Stomach (tissue), 9 donors: ENCODE results near the gene NPFF. TPM values are rescaled to one million over a fixed set of nuclear protein-coding genes. Genes with fewer than 3 reads are reported as not detected.
A peak's percentile ranks its signal among the peaks of the same experiment; 100 is the strongest.

Experiments
- DNase-seq, 2 donors: peaks; one replicate each; pipeline versions ENCODE4 v3.0.0 to v3.0.0-alpha.2; 2013 to 2019
- H3K27ac ChIP-seq, 5 donors: fragments of 200-600 bp in 4 of 5; sonication (generic) in 4 of 5; one replicate each; pipeline ENCODE4 v1.5.1; 2013 to 2019; ENCODE audit warnings: mild to moderate bottlenecking in 1 of 5, moderate library complexity in 1 of 5
- H3K27me3 ChIP-seq, 3 donors: fragments of 200-600 bp; sonication (generic); one replicate each; pipeline ENCODE4 v1.5.1; 2017 to 2019; ENCODE audit warnings: mixed run types in 1 of 3
- H3K36me3 ChIP-seq, 4 donors: fragments of 200-600 bp; sonication (generic); 1 replicate in 3 of 4; 2 replicates in 1 of 4; pipeline ENCODE4 v1.5.1; 2016 to 2019
- H3K4me1 ChIP-seq, 4 donors: fragments of 200-600 bp; sonication (generic); one replicate each; pipeline ENCODE4 v1.5.1; 2016 to 2019
- H3K4me3 ChIP-seq, 4 donors: fragments of 200-600 bp; sonication (generic) in 3 of 4; one replicate each; pipeline ENCODE4 v1.5.1; 2016 to 2019; ENCODE audit warnings: mild to moderate bottlenecking in 1 of 4
- H3K9me3 ChIP-seq, 4 donors: fragments of 200-600 bp; sonication (generic); one replicate each; pipeline ENCODE4 v1.5.1; 2016 to 2019
- EP300 ChIP-seq: sonication (generic); formaldehyde crosslinking; IDR thresholded peaks from one replicate; pipeline ENCODE4 v1.6.1; 2017; ENCODE audit warnings: antibody characterized with exemption
- POLR2A ChIP-seq, 4 donors: fragments of 450-650 bp; IDR thresholded peaks; one replicate each; pipeline ENCODE4 v1.6.1; 2016; ENCODE audit warnings: antibody characterized with exemption in 4 of 4, control low read depth in 2 of 4, mild to moderate bottlenecking in 1 of 4, moderate library complexity in 1 of 4
- POLR2AphosphoS5 ChIP-seq, 3 donors: sonication (generic); formaldehyde crosslinking; IDR thresholded peaks; one replicate each; pipeline ENCODE4 v1.6.1; 2016; ENCODE audit warnings: antibody characterized with exemption in 3 of 3
- WGBS, 5 donors: extraction: QIAGEN DNeasy Blood & Tissue Kit in 3 of 5; methylation state at CpG; one replicate each; pipeline versions ENCODE4 v1.1.5 to v1.1.7; 2013 to 2018; 5-methylcytosine and 5-hydroxymethylcytosine counted together
- intact Hi-C: fragments of 100-400 bp; cut with DNase I; formaldehyde crosslinking; loops from one replicate; pipeline ENCODE4 v1.15.1; 2023; ENCODE audit warnings: low total_unique reads
- polyA plus RNA-seq, 3 donors: library from polyadenylated mRNA; stranded (reverse); fragments of 200-250 nt; gene quantifications; one replicate each; pipeline ENCODE4 v1.2.3, GENCODE V29; 2013
- total RNA-seq, 5 donors: library from RNA; depleted of rRNA; stranded (reverse); fragments of >200 nt; gene quantifications; one replicate each; pipeline versions ENCODE4 v1.1.0 to v1.2.3, GENCODE V29; 2014 to 2016
- TF ChIP-seq, protein P1 (sequence below), 7 experiments: fragments of 450-650 bp in 4 of 7; fragments of 200-600 bp in 3 of 7; sonication (generic) in 3 of 7; IDR thresholded peaks; one replicate each; pipeline ENCODE4 v1.5.1; 2016 to 2019; ENCODE audit warnings: antibody characterized with exemption in 7 of 7, control low read depth in 2 of 7, mild to moderate bottlenecking in 1 of 7
- donor health status: healthy with polysubstance abuse.
- donor health status: Bipolar disorder and iron deficiency.
- donor health status: healthy.

The NPFF gene
- total and polyA plus RNA-seq, 8 donors, result not detected

DNA sequence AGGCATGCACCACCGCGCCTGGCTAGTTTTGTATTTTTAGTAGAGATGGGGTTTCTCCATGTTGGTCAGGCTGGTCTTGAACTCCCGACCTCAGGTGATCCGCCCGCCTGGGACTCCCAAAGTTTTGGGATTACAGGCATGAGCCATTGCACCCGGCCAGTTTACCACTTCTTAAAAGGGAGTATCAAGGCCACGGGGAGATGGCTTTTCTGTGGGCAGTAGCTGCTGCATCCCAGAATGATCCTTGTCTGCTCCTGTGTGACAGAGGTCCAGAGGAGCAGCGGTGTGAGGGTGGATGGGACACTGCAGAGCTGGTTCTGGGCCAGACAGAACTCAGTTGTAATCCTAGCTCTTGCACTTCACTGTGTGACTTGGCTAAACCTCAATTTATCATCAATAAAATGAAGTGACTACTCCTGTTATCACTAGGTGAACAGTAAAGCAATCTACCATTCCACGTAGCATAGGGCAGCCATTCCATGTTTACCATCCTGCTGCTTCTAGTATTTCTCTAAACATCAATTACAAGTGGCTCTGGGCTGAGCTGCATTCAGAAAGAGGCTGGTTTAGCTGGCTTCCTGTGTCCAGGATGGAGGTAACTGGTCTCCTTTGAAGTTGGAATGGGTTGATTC lies 3.0 kb upstream of the NPFF start:
- H3K36me3 ChIP-seq, result peaks cover 32 to 84% (median 81%) of the 10 kb centered on the region in 4 donors
- H3K27ac ChIP-seq, result no peak overlapping the region
- TF ChIP-seq POLR2AphosphoS5 (IDR thresholded peaks at IDR 0.05) (no peak), POLR2A (IDR thresholded peaks at IDR 0.05) (no peak), EP300 (no peak)
- TF ChIP-seq, protein P1, sequence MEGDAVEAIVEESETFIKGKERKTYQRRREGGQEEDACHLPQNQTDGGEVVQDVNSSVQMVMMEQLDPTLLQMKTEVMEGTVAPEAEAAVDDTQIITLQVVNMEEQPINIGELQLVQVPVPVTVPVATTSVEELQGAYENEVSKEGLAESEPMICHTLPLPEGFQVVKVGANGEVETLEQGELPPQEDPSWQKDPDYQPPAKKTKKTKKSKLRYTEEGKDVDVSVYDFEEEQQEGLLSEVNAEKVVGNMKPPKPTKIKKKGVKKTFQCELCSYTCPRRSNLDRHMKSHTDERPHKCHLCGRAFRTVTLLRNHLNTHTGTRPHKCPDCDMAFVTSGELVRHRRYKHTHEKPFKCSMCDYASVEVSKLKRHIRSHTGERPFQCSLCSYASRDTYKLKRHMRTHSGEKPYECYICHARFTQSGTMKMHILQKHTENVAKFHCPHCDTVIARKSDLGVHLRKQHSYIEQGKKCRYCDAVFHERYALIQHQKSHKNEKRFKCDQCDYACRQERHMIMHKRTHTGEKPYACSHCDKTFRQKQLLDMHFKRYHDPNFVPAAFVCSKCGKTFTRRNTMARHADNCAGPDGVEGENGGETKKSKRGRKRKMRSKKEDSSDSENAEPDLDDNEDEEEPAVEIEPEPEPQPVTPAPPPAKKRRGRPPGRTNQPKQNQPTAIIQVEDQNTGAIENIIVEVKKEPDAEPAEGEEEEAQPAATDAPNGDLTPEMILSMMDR (IDR thresholded peaks at IDR 0.05), result no peak
- intact Hi-C loops, result loop anchor here (10.0 kb wide), 1 partner anchor 45 kb away; no protein-coding TSS in a partner anchor
- no peaks in the 10 kb centered on the region for H3K27me3 ChIP-seq
- WGBS, 5 donors, result 82 to 89% (median 83%) methylated on average over 9 of the region's 9 CpGs
- no peak overlapping the region for H3K4me3 ChIP-seq
- H3K4me1 ChIP-seq, result peaks cover 0 to 14% (median 9%) of the 10 kb centered on the region in 4 donors
- H3K9me3 ChIP-seq, result no peaks in the 10 kb centered on the region
- DNase-seq, result no peak

DNA sequence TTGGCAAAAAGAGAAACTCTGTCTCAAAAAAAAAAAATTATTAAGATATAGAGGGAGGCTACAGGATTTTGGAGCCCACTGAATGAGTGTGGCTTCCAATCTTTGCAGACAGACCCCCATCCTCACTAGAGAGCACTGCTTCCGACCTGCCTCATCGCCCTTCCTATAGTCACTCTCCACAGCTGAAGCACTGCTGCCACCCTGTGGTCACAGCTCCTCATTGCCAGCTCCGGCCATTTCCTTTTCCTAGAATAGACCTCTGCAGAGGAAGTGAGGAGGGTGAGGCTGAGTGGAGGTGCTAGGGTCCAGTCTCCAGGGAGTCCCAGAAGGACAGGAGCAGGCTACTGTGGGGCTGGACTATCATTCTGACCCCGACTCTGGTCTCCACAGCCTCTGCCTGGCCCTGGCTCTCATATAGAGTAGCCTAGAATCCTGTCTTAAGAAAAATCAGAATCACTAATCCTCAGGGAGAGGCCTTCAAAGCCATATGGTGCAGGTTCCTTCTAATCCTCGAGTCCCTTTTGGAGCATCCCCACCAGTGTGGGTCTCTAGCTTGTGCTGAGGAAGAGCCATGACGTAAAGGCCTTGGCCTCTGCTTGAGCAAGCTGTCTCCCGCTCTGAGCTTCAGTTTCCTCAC lies 1.4 kb upstream of the NPFF start:
- TF ChIP-seq POLR2A (IDR thresholded peaks at IDR 0.05) (no peak), POLR2AphosphoS5 (IDR thresholded peaks at IDR 0.05) (peak in 2 of 3 donors; percentile 43 to 80)
- TF ChIP-seq, protein P1 (IDR thresholded peaks at IDR 0.05), result peak in 5 of 7 experiments; percentile 77 to 88 (median 86)
- peak overlapping the region in 3 of 5 donors; percentile 46 to 64 (median 60) for H3K27ac ChIP-seq
- DNase-seq, result peak; percentile 90 to 94
- H3K27me3 ChIP-seq, result no peaks in the 10 kb centered on the region
- H3K4me1 ChIP-seq, result peaks cover 0 to 17% (median 11%) of the 10 kb centered on the region in 4 donors
- peaks cover 24 to 84% (median 80%) of the 10 kb centered on the region in 4 donors for H3K36me3 ChIP-seq
- intact Hi-C loops, result no loop called here
- no peak overlapping the region for H3K4me3 ChIP-seq
- 26 to 32% (median 30%) methylated on average over 7 of the region's 7 CpGs for WGBS, 5 donors
- no peaks in the 10 kb centered on the region for H3K9me3 ChIP-seq

DNA sequence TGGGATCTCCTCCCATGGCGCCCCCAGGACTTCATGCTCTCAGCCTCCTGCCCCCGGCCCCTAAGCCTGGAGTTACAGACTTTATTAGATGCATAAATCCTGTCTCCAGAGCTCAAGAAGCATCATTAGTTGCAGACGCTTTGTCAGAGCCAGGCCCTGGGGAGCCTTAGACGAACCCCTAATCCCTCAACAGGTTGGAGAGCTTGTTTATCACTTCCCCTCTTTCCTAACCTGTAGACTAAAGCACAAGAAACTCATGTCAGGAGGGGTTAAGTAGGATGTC lies 260 bp upstream of the NPFF start:
- Histone ChIP-seq H3K9me3 (no peaks in the 10 kb centered on the region), H3K27ac (no peak overlapping the region), H3K36me3 (peaks cover 22 to 75% (median 71%) of the 10 kb centered on the region in 4 donors), H3K27me3 (no peaks in the 10 kb centered on the region), H3K4me1 (peaks cover 3 to 20% (median 19%) of the 10 kb centered on the region in 4 donors), H3K4me3 (no peak overlapping the region)
- TF ChIP-seq POLR2A (IDR thresholded peaks at IDR 0.05), result no peak
- TF ChIP-seq POLR2AphosphoS5 (IDR thresholded peaks at IDR 0.05), result no peak
- no peak for TF ChIP-seq EP300
- TF ChIP-seq, protein P1 (IDR thresholded peaks at IDR 0.05), result no peak
- no peak for DNase-seq
- 85 to 91% (median 88%) methylated on average over 4 of the region's 4 CpGs for WGBS, 5 donors
- intact Hi-C loops, result no loop called here

DNA sequence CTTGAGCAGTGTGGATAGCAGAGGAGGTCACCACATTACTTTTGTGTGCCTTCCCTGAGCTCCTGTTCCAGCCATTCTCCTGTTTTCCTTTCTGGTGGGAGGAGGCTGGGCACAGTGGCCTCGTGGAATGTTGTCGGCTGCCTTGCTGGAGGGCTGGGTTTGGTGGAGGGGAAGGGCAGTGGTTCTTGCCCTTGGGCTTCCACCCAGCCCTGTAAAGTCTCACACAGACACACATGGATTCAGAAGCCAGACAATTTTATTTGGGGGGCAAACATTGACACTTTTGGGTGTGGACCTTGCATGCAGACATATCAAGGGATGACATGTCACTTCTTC lies 866 bp downstream of the NPFF start:
- no peaks in the 10 kb centered on the region for H3K9me3 ChIP-seq
- no peak for TF ChIP-seq POLR2A (IDR thresholded peaks at IDR 0.05)
- no peak for DNase-seq
- peaks cover 14 to 64% (median 60%) of the 10 kb centered on the region in 4 donors for H3K36me3 ChIP-seq
- intact Hi-C loops, result no loop called here
- no peak overlapping the region for H3K4me3 ChIP-seq
- H3K4me1 ChIP-seq, result peaks cover 15 to 31% (median 30%) of the 10 kb centered on the region in 4 donors
- WGBS, 5 donors, result 25 to 37% (median 29%) methylated on average over 2 of the region's 2 CpGs
- no peaks in the 10 kb centered on the region for H3K27me3 ChIP-seq
- no peak overlapping the region for H3K27ac ChIP-seq
